Right lobe of liver (tissue), 4 donors: ENCODE results near the gene CDON.
"Not testable (repeated sequence)": the region's sequence is repeated elsewhere in the genome, so short reads cannot be mapped to it uniquely, and the experiment has no call there.

ENCODE experiments used
- CTCF ChIP-seq, 4 donors: fragments of 200-600 bp in 3 of 4; fragments of 450-650 bp in 1 of 4; IDR thresholded peaks; one replicate each; pipeline versions ENCODE4 v1.5.1 to v1.8.0; 2016 to 2022; ENCODE audit warnings: antibody characterized with exemption in 4 of 4, mild to moderate bottlenecking in 2 of 4
- POLR2A ChIP-seq: fragments of 450-650 bp; IDR thresholded peaks from one replicate; pipeline ENCODE4 v1.6.1; 2017; ENCODE audit warnings: antibody characterized with exemption, mild to moderate bottlenecking
- donor health status: DM: no; HTN: no; CAD: no.
- donor health status: DM: no; HTN: no; CAD: no.
- donor health status: DM: no; HTN: yes; CAD: no.

DNA sequence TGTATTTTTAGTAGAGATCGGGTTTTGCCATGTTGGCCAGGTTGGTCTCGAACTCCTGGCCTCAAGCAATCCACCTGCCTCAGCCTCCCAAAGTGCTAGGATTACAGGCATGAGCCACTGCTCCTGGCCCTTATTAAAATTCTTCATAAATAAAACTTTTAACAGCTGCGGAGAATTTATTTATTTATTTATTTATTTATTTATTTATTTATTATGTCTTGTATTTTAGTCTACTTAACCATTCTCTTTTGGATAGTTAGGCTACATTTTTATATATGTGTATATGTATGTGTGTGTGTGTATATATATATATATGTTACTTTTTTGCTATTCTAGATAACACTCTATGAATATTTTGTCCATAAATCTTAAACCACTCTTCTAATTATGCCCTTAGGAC lies 34.1 kb downstream of the CDON start:
- not testable (repeated sequence) for TF ChIP-seq CTCF (IDR thresholded peaks at IDR 0.05); POLR2A
